Activated CD8-positive, alpha-beta memory T cell treated with anti-CD3 and anti-CD28 coated beads for 48 hours (primary cell): ENCODE data around the gene MRPL34.

Source experiments
- DNase-seq, 3 experiments: peaks; one replicate each; pipeline ENCODE4 v3.0.0-alpha.2; 2020; ENCODE audit warnings: low read depth in 2 of 3, low spot score in 2 of 3

MRPL34 gene

DNA sequence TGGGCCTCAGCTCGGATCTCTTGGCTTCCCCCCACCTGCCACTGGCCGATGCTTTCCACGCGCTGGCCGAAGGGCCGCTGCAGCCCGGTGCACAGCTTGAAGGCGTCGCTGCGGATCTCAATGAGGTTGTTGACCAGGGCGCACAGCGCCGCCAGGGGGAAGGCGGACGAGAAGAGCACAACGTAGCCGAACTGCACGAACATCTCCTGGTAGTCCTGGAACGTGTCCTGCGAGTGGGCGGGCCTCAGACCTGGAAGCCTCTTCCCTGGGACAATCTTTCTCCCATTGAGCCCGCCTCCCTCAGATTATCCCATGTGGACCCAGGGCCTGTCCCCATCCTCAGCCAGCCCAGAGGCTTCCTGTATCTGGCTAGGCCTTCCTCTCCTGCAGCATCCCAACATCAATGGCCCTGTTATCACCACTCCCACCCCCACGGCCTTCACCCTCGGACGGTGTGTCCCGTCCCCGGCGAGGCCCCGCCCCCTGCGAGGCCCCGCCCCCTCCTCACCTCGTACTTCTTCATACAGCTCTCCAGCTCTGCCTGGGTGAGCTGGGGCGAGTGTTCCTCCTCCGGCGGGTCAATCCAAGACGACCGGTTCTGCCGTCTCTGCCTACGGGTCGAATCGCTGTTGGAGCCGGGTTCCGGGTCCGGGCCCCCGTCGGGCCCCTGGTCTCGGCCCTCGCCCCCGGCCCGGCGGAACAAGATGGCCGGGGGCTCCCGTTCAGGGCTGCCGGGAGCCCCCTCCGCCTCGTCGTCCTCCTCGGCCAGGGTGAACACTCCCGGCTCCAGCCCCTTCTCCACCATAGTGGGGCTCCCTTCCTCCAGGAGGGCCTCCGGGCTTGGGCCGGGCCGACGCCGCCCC, 22.2 kb downstream of the MRPL34 start:
- no peak for DNase-seq

DNA sequence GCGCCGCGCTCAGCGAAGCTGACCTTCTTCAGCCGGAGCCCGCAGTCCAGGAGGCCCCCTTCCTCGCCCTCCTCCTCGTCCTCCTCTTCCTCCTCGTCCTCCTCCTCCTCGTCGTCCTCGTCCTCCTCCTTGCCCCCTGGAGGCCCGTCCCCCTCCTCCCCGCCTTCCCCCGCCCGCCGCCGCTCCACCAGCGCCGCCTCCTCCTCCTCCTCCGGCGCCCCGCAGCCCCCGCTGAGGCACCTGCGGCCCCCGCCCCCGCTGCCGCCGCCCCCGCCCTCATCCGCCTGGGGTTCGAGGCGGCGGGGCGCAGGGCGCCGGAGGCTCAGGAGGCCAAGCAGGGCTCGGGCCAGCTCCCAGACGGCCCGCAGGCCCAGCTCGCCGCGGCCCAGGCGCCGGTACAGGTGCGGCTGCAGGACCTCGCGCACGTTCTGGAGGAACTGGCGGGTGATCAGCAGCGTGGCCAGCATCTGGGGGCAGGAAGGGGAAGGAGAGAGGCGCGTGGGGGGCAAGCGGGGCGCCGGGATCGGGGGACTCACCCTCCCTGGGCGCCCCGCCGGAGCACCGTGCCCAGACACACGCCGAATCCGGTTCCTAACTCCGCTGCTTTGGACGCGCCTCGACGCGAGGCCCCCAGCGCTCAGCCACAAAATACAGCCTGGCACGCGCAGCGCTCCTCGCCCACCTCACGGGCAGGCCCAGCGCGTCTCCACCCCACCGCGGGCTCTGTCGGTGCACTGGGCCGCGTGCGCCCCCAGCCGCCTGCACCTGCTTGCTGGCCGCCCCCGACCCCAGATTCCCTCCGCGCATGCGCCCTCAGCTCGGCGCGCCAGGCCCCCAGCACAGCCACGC, 23.1 kb downstream of the MRPL34 start:
- DNase-seq, result no peak

DNA sequence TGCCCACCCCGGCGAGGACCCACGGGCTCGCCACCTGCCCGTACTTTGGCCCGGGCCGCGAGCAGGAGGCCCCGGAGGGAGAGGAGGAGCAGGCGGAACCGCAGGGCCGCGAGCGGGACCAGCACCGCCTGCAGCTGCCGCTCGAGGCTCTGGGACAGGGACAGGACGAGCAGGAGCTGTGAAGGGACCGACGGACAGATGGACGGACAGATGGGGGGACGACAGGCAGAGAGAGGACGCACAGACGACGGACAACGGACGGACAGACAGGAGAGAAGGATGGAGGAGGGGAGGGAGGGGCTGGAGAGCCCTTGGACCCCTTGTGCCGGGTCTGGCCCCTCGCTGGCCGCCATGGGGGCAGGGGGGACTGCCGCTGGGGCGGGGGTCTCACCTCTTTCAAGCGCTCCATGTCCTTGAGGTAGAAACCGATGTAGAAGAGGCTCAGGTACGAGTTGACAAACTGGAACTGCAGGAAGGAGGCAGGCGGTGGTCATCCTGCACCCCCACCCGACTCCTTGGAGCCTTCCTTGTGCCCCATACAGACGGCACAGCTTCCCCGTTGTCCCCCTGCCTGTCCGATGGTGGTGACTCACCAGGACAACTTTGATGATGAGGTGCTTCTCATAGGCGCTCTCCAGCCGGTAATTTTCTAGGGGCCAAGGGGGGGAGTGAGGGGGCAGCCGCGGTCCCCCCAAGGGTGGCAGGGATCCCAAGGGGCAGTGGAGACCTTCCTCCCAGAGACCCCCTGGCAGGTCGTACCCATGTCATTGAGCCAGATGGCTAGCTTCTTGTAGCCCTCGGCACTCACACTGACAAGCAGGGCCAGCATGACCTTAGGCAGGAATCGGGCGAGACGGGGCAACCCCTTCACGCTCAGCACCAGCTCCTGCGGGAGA, 23.9 kb downstream of the MRPL34 start:
- no peak for DNase-seq

DNA sequence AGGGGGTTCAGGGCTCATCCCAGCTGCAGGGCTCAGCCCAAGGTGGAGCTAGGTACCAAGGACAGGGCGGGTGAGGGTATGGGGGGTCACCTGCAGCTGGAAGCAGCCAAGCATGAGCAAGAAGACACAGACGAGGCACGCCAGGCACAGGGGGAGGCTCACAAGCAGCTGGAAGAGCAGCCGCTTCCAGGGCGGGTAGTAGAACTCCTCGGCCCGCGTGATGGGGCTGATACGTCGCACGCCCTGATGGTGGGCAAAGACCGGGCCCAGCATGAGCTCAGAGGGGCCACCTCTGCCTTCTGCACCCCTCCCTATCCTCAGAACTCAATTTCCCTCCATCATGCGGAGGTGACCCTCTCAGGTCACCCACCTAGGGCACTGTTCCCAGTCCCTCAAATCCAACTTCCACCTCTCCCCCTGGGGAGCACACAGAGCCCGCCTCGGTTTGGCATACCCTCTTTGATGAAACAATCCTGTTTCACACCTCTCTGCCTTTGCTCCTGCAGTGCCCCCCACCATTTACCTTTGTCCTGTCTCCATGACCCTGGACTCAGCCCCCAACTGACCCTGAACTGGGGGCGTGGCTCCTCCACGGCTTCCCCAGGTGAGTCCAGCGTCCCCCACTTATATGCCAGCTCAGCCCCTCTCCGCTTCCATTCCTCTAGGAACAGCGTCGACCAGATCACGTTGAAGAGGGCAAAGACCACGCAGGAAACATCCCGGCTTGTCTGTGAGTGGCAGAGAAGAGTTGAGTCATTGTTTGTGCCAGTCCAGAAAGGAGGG, 24.8 kb downstream of the MRPL34 start:
- no peak for DNase-seq

DNA sequence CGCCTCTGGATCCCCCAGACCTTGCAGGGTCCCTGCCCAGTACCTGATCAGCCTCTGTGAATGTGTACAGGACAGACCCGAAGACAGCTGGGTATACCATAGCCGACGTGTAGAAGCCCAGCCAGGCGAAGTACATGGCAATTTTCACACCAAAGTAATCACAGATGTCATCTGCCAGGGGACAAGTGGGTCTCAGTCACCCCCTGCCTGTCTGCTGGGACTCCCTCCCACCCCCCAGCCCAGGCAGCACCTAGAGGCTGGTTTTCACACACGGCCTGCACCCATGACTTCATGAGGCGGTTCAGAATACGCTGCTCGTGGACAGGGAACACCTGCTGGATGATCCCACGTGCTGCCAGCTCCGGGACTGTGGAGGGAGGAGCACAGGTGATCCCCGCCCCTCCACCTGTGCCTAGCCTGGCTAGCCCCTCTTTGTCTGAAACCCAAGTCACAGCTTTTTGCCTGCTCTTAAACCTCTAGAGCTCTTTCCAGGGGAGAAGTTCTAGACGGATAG, 25.4 kb downstream of the MRPL34 start:
- DNase-seq, result no peak

DNA sequence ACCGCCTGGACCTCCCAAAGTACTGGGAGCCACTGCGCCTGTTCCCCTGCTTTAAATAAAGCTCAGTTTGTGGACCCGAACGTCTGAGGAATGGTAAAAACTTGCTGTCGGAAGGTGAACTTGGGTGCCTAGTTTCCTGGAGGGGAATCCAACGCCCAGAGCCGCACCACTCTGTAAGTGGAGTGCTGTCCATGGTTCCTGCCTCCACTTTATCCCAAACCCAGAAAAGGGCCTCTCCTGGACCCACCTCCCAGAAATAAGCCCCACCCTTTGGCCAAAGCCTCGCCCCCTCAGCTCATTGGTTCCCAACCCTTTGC, 26.6 kb downstream of the MRPL34 start:
- no peak for DNase-seq

DNA sequence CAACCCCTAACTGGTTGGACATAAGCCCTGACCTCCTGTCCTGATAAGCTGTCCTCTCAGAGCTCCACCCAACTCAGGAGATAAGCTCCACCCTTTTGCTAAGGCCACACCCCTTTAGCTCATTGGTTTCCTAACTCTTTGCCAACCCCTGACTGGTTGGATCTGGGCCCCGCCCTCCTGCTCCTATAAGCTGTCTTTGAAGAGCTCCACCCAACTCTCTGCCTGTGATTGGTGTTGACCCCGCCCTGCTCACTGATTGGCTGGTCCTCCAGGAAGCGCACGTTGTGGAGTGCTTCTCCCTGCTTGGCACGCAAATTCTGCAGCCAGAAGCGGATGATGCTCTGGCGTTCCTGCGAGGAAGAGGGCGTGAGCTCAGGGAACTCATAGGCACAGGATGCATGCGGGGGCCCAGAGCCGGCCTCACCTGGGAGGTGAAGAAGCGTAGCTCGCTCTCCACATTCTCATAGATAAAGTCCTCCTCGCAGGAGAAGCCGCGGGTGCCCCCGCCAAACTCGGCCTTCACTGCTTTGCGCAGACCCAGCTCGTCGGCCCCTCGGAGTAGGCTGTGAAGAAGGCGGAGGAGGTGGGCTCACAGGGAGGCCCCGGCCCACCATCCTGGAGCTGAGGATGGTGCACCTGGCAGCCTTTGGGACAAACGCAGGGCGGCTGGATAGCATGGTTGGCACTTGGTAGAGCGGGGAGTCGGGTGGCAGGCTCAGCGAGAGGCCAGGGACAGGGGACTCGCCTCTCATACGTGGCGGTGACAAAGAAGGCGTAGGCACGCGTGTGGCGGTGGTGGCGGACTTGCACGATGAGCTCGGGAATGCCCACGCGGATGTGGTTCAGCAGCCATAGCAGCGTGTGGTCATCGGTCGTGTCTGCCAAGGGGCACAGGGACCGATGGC, 27.3 kb downstream of the MRPL34 start:
- DNase-seq, result no peak

DNA sequence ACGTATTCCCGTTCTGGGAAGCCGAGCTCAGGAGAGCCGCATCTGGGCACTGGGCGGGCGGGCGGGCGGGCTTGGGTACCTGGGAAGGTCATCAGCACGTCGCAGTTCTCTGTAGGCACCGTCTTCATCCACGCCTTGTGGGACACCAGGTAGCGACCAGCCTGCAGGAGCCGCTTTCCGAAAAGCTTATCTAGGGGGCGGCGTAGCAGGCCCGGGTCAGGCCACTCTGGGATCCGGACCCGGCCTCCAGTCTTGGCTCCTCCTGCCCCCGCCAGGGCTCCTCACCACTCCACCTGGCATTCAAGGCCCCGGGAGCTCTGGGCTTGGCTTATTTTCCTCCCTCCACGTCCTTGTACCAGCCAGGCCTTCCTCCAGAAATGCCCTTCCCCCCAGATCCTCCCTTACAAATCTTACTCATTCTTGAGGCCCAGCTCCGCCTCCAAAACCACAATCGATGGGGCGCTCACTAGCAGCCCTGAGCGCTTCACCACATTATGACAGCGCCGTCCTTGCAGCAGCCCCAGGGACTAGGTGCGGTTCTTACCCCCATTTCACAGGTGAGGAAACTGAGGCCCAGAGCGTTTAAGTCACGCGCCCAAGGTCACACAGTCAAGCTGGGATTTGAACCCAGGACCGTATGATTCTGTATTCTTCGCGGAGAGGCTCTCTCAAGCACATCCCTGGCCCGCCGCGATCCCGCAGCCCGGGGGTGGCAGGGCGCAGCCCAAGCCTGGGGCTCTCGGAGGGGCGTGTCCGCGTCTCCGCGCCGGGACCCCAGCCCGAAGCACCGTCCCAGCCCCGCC, 28.1 kb downstream of the MRPL34 start:
- DNase-seq, result peak in 2 of 3 experiments; percentile 35 to 56

DNA sequence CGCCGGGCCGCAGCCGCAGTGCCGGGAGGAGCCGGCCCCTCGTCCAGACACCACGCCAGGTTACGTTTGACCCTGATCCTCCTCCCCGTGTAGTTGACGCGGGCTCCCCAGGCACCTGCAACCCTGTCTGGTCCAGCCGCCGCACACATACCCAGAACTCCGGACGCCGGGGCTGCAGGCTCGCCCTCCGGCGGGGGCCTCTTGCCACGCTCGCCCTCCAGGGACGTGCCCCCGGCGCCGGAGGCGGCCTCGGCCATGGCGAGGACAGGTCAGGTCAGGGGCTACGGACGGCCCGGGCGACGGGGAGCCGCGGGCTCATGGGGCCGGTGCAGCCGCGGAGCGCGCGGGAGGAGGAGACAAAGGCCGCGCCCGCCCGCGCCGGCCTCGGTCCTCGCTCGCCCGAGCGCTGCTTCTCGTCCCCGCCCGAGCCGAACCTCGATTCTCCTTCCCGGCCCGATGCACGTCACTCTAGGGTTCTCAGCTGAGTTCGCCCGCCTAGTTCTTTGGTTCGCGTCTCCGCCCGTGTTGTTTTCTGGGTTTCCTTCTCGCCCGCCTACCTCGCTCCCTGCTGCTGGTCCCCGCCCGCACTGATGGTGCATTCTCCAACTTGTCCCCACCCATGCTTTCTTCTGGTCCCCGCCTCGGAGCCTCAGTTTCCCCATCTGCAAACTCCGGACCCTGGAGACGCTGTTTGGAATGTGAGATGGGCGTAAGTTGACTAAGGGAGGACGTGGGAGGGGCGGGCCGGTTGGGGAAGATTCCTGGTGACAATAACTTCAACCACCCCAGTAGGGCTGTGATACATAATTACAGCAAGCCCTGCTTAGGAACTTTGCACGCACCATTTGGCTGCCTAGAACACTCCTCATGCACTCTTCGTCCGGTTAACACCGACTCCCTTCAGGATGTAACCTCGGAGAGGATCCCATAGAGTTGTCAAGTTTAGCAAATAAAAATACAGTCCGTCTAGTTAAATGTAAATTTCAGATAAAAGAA, 29.0 kb downstream of the MRPL34 start, which contains the start of gene ANO8:
Gene ANO8, minus strand, starts transcription at position 442 of the 996 bp plus-strand sequence. Its CDS starts 185 bp downstream, at position 257.
- peak; percentile 83 to 90 (median 85) for DNase-seq

DNA sequence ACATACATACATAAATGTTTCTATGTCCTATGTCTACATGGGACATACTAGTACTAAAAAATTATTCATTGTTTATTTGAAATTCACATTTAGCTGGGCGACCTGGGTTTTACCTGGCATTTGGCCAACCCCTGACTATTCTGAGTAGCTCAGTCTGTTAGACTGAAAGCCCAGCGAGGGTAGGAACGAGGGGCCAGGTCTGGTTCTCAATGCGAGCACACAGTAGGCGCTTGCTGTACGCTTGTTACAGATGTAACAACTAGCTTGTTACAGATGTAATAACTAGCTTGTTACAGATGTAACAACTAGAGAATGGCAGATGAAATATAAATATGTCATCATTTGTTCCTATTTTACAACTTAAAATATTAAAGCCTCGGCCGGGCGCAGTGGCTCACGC, 29.9 kb downstream of the MRPL34 start:
- DNase-seq, result no peak

DNA sequence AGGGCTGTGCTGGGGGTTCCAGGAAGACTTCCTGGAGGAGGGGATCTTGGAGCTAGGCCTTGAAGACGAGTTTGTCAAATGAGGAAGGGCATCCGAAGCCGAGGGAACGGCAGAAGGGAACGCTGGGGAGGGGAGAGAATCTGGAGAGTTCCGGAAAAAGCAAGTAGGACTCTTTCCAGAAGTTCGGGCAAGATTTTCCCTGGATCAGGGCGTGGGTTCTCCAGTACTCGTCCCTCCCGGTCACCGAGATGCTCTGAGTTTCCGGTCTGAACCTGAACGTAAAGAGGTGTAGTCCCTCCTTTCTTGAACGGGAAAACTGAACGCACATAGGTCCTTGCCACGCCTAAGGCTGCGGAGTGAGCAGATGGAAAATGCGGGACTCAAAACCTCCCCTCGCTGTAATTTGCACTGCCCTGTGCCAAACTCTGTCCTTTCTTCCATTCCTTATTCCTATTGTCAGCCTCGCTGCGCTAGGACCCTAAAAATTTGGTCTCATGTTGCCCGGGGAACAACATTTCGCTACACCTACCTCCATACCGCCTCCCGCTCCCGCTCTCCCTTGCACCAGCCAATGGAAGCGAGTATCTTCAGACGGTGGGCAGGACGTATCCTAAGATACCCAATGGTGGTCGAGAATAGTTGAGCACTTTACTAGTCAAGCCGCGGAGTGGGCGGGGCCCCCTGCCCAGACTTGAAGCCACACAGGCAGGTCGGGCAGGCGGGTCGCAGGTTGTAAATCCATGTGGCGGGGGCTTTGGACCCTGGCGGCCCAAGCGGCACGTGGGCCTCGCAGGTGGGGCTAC, 31.4 kb downstream of the MRPL34 start, which contains the start of gene GTPBP3:
Gene GTPBP3, plus strand, starts transcription at position 682 of the 803 bp plus-strand sequence. Its CDS starts 59 bp downstream, at position 741.
- DNase-seq, result peak; percentile 86 to 88 (median 87)

DNA sequence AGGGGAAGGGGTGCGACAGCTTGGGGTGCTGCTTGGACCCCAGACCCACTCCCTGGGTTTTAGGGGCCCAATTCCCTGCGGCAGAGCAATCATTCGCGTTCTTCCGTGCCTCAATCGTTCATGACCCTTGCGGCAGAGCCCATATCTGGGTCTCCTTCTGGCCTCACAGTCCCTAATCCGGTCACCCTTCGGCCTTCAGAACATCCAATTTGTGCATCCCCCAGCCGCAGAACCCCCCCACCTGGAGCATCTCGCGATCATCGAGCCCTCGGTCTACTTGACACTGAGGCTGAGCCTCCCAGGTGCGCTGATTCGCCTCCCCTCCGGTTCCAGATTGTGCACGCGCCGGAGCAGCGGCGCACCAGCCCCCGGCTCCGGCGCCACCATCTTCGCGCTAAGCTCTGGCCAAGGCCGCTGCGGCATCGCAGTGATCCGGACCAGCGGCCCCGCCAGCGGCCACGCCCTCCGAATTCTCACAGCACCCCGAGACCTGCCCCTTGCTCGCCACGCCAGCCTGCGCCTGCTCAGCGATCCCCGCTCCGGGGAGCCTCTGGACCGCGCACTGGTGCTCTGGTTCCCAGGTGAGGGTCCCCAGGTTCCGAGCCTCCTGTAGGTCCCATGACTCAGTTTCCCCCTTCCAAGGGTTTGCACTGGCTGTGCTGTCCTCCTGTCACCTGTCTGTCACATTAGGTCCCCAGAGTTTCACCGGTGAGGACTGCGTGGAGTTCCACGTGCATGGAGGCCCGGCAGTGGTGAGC, 32.2 kb downstream of the MRPL34 start:
- DNase-seq, result peak in 1 of 3 experiments; percentile 17

DNA sequence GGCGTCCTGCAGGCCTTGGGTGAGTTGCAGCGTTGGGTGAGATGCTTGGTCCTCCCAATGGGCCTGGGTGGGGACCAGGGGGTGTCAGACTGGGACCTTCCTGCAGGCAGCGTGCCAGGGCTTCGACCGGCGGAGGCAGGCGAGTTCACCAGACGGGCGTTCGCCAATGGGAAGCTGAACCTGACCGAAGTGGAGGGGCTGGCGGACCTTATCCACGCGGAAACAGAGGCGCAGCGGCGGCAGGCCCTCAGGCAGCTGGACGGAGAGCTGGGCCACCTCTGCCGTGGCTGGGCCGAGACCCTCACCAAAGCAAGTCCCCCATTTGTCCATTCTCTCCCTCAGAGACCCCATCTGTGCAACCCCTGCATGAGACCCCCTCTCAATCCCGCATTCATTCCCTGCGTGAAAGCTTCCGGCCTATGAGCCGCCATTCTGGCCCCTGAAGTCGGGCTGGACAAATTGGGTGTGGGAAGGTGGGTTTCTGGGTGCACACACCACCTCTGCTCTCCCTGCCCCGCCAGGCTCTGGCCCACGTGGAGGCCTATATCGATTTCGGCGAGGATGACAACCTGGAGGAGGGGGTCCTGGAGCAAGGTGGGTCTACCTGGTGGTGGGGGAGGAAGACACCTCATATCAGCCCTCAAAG, 32.9 kb downstream of the MRPL34 start:
- no peak for DNase-seq

DNA sequence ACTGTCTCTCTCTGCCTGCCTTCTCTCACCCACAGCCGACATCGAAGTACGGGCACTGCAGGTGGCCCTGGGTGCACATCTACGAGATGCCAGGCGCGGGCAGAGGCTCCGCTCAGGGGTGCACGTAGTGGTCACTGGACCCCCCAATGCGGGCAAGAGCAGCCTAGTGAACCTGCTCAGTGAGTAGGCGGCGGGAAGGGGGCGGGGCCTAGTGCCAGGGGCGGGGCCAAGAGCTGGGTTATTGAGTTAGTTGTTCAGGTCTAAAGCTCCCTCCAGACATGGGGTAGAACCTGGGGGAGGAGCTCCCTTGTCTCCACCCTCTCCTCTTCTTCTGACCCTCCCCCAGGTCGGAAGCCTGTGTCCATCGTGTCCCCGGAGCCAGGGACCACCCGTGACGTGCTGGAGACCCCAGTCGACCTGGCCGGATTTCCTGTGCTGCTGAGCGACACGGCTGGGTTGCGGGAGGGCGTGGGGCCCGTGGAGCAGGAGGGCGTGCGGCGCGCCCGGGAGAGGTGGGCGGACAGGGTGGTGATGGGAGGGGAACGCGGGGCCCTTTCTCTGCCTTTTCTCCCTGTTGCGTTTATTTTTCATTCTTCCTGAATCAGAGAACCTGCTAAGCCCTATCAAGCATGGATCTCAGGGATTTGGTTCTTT, 33.5 kb downstream of the MRPL34 start:
- DNase-seq, result peak in 1 of 3 experiments; percentile 28
